Activated CD4-positive, alpha-beta T cell treated with anti-CD3 and anti-CD28 coated beads, Interleukin-2, Interleukin-6, amounts not matched to agents 100 ng/mL and 50 ng/mL, durations not matched to agents 16 hours and 8 hours (primary cell): ENCODE data around the gene CRELD1.
"Not testable (repeated sequence)": the region's sequence is repeated elsewhere in the genome, so short reads cannot be mapped to it uniquely, and the experiment has no call there.

Source experiments
- DNase-seq: peaks from one replicate; pipeline ENCODE4 v3.0.0-alpha.2; 2020

CRELD1 gene, protein sequence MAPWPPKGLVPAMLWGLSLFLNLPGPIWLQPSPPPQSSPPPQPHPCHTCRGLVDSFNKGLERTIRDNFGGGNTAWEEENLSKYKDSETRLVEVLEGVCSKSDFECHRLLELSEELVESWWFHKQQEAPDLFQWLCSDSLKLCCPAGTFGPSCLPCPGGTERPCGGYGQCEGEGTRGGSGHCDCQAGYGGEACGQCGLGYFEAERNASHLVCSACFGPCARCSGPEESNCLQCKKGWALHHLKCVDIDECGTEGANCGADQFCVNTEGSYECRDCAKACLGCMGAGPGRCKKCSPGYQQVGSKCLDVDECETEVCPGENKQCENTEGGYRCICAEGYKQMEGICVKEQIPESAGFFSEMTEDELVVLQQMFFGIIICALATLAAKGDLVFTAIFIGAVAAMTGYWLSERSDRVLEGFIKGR

DNA sequence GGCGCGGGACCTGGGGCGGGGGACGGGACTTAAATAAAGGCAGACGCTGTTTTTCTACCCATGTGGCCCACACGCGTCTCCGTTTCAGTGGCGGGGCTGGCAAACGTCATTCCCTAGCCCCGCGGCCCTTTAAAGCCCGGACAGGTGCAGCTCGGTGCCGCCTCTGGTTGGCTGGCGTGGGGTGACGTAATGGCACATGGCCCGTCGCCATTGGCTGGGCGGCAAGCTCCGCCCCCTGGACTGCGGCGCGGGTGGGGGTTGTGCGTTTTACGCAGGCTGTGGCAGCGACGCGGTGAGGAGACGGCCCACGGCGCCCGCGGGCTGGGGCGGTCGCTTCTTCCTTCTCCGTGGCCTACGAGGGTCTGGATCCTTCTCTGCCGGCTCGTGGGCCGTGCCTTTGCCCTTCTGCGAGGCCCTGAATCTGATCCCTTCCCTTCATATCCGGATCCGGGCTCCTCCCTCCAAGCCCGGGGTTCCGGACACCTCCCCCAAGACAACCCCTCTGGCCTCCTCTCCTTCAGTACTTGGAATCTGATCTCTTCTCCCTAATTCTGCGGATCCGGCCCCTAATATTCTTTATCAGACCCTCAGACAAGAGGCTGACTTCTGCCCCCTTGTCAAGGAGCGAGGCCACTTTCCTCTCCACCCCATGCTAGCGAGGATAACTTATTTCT, at the start of gene CRELD1:
Gene CRELD1 (plus strand): TSS at position 274 of the 674 bp plus-strand sequence. CDS start 605 bp downstream, outside the sequence.
- DNase-seq: peak; percentile 98

DNA sequence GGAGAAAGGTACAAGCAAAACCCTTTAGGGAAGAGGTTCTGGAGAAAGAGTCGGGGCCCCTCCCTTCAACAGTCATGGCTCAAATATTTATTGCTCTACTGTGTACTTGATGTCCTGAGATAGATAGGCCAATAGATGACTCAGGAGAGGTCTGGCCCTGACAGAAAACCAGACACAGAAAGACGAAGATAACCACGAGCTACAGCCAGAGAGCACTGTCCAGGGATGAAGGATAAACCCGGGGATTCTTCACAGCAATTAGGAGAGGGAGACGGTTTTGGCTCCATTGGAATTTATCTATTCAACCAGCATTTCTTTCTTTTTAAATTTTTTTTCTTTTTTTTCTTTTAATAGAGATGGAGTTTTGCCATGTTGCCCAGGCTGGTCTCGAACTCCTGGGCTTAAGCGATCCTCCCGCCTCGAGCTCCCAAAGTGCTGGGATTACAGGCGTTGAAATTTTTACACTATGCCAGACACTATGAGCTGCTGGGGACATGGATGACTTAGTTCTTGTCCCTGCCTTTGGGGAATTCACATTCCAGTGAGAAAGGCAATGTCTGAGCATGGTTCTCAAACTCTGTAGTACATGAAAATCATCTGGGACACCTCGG, 49.0 kb upstream of the CRELD1 start:
- DNase-seq: no peak

DNA sequence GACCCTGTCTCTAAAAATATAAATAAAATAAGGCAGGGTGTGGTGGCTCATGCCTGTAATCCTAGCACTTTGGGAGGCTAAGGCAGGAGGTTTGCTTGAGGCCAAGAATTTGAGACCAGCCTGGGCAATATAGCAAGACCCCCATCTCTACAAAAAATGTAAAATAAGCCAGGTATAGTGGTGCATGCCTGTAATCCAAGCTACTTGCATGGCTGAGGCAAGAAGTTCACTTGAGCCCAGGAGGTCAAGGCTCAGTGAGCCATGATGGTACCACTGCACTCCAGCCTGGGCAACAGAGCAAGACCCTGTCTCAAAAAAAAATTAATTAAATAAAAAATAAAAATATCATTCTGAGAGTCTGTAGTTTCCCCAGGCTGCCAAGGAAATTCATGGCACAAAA, 47.3 kb upstream of the CRELD1 start:
- DNase-seq: no peak

DNA sequence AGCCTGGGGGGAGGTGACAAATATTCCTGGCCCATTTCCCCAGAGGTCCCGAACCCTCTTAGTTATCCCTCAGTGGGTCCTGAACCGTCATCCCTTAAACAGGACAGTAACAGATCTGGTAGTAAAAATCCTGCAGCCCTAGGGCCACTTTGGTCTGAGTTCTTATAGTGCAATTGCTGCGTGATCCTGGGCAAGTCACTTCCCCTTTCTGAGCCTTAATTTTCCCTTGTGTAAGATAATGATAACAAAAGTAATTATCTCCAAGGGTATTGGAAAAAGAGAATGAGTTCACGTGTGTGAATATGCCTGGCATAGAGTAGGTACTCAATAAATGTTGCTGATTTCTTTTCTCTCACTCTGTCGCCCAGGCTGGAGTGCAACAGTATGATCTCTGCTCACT, 46.2 kb upstream of the CRELD1 start:
- no peak for DNase-seq

DNA sequence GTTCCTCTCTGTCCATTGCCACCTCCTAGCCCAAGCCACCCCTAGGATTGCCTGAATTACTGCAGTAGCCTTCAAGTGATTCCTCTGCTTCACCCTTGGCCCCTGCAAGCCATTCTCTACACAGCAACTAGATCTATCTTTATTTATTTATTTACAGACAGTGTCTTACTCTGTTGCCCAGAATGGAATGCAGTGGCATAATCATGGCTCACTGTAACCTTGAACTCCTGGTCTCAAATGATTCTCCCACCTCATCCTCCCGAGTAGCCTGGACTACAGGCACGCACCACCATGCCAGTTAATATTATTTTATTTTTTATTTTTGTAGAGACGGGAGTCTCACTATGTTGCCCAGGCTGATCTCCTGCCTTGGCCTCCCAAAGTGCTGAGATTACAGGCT, 45.1 kb upstream of the CRELD1 start:
- no peak for DNase-seq

DNA sequence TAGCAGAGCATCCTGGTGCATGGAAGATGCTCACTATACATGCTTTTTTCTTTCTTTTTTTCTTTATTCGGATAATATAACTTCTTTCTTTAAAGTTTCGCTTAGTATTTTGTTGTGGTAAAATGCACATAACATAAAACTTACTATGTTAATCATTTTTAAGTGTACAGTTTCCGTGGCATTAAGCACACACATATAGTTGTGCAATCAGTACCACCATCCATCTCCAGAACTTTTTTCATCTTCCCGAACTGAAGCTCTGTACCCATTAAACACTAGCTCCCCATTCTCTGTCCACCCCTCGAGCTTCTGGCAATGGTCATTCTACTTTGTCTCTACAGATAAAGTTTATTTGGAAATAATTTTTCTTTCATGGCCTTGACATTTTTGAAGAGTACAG, 44.2 kb upstream of the CRELD1 start:
- no peak for DNase-seq

DNA sequence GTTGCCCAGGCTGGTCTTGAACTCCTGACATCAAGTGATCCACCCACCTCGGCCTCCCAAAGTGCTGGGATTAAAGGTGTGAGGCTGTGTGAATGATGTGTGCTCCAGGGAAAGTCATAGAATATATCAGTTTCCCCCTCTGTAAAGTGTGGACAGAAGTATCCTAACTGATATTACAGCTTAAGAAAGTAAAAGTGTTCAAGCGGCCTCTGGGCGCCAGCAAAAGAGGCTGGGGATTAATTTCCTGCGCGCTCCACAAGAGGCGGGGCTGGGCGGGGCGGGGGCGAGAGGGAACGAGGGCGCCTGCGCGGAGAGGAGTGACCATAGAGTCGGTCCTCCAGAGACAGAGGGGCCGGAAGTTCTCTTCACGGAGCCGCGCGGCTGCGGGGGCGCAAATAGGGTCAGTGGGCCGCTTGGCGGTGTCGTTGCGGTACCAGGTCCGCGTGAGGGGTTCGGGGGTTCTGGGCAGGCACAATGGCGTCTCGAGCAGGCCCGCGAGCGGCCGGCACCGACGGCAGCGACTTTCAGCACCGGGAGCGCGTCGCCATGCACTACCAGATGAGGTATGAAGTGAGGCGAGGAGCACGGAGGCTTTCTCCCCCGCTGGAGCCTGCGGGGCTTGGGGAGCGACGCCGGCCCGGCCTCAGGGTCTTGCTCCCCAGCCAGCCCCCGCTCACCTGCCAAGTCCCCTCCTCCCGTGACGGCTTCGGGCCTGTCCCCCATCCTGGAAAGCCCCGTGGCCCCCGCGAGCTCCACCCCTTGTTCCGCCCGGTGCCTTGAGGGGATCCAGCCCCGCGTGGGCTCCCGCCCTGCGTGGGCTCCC, 43.2 kb upstream of the CRELD1 start, which contains the start of gene JAGN1:
Gene JAGN1 (plus strand): TSS at position 362 of the 823 bp plus-strand sequence. CDS start 113 bp downstream, at position 475.
- peak; percentile 93 for DNase-seq

DNA sequence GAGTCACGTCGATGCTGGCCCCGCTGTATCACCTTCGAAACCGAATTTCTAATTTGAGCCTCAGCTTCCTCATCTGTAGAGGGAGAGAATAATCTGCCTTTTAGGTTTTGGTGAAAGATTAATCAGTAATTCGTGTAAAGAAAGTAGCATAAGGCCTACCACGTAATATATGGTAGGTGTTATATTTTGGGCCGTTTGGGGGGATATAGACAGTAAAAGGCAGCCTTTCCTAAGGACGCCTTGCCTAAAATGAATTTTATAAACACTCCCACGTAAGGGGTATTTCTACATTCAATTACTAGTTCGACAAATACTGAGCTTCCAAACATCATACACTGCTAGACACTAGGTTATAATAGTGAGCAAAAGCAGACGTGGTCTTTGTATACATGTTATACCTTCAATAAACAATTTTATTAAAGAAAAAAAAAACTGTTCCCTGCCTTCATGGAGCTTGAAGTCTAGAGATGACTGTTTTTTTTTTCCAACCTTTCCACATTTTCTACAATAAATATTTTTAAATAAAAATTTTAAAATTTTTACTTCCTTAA, 42.5 kb upstream of the CRELD1 start:
- no peak for DNase-seq

DNA sequence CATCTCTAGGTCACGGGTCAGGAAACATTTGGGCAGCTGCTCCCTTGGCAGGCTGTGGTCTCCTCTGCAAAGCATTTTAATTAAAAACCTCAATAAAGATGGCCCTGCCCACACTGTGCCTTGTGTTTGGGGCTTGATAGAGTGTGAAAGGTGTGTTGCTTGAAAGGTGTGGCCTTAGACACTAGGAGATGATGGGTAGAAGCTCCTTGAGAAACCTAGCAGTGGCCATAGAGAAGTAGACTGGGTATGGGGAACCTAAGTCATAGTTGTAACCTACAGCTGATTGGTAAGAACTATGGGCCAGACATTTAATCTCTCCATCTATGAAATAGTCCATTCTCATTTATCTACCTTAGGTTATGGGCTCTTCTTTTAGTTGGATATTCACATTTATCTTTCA, 39.9 kb upstream of the CRELD1 start:
- no peak for DNase-seq

DNA sequence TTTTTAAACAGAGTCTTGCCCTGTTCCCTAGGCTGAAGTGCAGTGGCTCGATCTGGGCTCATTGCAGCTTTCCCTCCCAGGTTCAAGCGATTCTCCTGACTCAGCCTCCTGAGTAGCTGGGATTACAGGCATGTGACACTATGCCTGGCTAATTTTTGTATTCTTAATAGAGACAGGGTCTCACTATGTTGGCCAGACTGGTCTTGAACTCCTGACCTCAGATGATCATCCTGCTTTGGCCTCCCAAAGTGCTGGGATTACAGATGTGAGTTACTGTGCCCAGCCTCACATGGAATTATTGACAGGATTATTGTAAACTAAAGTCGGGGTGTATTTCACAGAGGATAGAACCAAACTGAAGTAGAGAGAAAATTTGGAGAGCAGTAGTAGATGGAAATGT, 37.9 kb upstream of the CRELD1 start:
- not testable (repeated sequence) for DNase-seq

DNA sequence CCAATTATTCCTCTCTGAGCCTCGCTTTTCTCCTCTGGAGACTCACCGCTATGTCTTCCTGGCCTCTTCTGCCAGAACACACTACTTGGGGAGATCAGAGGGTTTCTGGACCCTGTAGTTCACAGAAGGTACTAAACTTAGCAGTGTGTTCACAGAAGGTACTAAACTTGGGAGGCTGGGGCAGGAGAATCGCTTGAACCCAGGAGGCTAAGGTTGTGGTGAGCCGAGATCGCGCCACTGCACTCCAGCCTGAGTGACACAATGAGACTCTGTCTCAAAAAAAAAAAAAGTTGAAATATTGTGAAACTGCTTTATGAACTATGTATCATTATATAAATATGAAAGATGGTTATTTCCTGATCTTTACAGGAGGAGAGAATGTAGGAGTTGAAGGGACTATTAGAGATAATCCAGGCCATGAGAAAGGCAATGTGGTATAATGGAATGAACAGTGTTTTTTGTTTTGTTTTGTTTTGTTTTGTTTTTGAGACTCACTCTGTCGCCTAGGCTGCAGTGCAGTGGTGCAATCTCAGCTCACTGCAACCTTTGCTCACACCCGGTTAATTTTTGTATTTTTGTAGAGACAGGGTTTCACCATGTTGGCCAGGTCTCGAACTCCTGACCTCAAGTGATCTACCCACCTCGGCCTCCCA, 36.8 kb upstream of the CRELD1 start:
- not testable (repeated sequence) for DNase-seq

DNA sequence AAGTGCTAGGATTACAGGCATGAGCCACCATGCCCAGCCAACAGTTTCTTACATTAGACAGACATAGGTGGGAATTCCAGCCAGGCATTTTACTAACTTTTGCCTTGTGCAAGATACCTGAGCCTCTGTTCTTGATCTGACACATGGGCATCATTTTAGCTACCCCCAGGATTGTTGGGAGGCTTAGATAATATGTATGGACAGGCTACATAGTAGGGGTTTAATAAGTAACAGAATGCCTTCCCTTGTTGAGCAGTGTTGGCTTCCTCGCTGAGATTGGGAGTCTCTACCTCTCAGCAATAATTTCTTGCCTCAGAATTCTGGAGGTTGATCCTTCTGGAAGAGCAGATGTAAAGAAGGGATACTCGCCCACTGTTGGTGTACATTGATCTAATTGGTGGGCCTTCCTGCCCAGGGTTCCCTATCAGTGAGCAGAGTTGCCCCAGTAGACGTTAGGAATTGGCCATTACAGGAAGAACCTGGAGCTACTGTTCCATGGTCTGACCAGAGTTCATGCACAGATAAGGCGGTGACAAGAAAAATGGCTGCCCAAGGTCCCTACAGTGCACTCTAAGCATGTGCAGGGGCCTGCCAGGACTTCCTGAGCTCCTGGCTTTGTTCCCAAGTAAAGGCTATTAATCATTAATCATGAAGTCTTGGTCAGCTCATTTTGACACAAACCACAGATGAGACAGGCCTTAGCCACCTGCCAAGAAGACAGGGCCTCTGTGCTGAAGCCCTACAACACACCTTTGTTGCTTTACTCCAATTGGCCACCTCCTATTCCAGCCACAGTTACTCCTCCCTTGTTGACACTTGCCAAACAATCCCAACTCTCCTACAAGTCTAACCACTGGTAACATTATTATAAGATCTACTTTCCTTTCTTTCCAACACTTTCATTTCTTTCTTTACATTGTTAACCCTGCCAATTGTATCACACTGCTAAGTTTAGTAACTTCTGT, 35.9 kb upstream of the CRELD1 start:
- no peak for DNase-seq

DNA sequence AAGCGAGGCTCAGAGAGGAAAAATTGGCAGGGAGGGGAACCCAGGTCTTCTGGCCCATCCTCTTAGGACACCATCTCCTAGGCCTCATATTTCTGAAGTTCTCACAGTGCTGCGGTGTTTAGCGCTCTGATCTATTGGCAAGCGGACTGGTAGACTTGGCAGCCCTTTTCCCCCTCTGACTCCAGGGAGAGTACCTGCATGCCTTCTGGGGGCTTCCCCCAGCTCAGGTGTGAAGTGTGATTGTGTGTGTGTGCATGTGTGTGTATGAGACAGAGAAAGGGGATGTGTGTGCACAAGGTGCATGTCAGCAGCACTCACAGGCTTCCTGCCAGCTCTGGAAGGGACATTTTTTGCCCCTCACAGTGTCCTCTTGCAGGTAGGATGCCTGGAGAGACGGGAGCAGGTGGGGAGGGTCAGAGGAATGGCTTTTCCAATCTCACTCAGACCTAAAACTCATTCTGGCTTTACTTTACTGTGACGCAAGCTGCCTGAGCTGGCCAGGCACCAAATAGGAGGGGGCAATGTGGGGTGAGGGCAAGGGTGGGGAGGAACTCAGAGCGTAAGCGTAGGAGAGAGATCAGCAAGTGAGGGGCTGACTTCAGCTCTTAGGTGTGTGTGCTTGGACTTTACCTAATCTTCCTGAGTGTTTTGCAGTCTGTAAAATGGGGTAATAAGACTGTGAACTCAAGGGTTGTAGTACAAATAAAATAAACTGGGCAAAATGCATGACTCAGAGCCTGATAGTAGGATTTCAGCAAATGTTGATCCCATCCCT, 35.0 kb upstream of the CRELD1 start:
- no peak for DNase-seq

DNA sequence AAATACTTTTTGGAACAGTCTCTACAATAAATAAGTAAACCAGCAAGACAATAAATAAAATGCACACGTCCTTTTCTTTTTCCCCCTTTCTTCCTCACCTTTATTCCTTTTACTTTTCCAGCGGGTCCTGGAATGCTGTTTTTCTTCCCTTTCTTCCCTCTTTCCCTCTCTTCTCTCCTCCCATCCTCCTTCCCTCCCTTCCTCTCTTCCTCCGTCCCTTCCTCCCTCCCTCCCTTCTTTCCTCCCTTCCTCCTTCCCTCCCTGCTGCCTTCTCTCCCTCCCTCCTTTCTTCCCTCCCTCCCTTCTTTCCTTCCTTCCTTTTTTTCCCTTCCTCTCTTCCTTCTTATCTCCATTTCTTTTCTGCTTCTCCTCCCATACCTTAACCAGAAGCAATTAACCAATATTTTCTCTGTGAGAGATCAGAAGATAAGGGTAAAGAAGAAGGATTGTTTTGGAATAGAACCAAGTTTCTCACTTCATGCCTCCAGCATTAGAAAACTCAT, 34.3 kb upstream of the CRELD1 start:
- no peak for DNase-seq

DNA sequence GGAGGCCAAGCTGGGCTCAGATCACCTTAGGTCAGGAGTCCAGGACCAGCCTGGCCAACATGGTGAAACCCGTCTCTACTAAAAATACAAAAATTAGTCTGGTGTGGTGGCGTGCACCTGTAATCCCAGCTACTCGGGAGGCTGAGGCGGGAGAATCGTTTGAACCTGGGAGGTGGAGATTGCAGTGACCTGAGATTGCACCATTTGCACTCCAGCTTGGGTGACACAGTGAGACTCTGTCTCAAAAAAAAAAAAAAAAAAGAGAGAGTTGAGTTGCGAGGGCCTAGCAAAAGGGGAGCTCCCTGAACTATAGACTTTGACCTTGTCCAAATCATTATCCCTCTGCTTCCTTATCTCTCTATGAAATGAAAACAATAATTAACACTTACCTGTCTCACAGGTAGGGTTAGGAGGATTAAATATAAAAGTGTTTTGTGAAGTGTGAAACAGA, 32.6 kb upstream of the CRELD1 start:
- not testable (repeated sequence) for DNase-seq

DNA sequence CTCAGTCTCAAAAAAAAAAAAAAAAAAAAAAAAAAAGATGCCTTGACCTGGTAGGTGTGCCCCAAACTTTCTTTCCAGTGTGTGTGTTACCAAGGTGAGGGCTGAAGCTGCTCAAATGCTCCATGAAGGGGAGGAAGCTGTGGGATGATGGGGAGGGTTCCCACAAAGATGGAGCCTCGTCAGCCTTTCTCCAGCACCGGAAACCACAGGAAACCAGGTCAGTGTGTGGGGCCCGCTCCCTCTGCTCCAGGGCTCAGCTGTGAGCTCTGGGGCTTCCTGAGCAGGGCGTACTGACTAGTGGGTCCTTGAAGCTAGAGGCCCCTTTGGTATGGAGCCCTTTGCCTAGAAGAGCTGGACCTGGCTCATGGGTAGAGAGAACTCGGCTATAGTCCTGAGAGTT, 31.7 kb upstream of the CRELD1 start:
- peak; percentile 66 for DNase-seq

DNA sequence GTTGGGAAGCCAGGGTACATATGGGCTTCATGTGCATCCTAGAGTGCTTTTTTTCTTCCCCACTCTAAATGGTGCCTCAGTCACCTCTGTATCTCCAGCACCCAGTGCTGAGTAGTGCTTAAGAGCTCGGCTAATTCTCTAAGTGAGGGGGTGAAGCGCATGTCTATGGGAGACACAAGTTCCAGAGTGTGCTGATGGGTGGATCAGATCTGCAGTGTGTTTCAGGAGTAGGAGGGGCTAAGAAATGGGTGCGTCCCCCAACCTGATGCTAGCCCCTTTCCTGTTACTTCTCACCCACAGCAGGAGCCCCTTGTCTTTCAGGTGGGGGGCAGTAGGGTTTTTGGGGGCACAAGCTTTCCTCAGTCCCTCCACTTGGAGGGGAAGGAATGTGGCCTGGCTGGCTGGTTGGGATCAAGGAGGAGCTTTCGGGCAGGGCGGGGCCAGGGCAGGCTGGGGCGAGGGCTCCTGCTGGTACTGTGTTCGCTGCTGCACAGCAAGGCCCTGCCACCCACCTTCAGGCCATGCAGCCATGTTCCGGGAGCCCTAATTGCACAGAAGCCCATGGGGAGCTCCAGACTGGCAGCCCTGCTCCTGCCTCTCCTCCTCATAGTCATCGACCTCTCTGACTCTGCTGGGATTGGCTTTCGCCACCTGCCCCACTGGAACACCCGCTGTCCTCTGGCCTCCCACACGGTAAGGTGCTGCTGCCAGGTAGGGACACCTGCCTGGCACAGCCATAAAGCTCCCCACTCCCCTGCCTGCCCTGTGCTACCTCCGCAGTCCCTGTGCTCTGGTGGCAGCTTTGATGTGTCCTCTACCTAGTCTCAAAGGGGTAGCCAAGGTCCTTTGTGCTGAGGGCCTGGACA, 31.0 kb upstream of the CRELD1 start, which contains the start of gene IL17RE:
Gene IL17RE (plus strand): TSS at position 477 of the 866 bp plus-strand sequence. CDS start 85 bp downstream, at position 562.
- DNase-seq: no peak

DNA sequence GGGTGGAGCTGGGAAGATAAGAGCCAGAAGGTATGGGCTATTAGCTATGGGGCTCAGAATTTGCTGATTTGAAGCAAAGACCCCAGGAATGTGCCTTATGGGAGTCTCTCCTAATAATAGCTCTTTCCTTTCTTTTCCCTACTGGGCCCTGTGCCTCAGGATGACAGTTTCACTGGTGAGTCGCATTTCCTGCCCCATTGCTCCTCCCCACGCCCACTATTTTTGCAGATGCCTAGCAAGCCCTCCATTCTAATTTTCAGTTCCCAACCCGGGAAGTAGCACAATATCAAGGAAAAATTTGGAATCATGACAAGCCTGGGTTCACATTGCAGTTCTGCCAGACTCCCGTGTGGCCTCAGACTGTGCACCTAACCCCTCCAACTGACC, 30.4 kb upstream of the CRELD1 start:
- DNase-seq: no peak
